Measurements from ENCODE around the gene KIF23. TPM values are rescaled to one million over a fixed set of nuclear protein-coding genes. Genes with fewer than 3 reads are reported as not detected.

The KIF23 gene
- total RNA-seq, 1 experiment from 2014 or later, result 83.7 TPM

- H3K9ac ChIP-seq (ENCODE audit: low read length), result no peak overlapping the region
- H3K4me2 ChIP-seq (ENCODE audit: low read length), result no peak overlapping the region
- H4K20me1 ChIP-seq (ENCODE audit: insufficient read depth), result no peaks in the 10 kb centered on the region; the same call in 1 of the 2 replicates
- no peak for ATAC-seq
- CTCF ChIA-PET, result interaction anchor here (1.0 kb wide), 1 partner anchor 107 kb away, joined by 3 read pairs; no protein-coding TSS in a partner anchor
- H3K9me2 ChIP-seq (ENCODE audit: insufficient read depth), result no peaks in the 10 kb centered on the region
- H3K27ac ChIP-seq (ENCODE audit: low read depth, low read length), result no peak overlapping the region
- no peaks in the 10 kb centered on the region for H3K27me3 ChIP-seq (ENCODE audit: insufficient read depth, low read length)
- DNase-seq (ENCODE audit: low read depth, low spot score), result no peak
- no peak for TF ChIP-seq JUND (IDR thresholded peaks at IDR 0.05)
- POLR2A ChIA-PET, result no interaction called here
- no TSS peak for BruUV-seq (replicated peaks)
- RAD21 ChIA-PET (ENCODE audit: low non-redundant PET in 1 of 2, low total read pairs in 2 of 2, uncharacterized antibody in 2 of 2, unreplicated experiment in 2 of 2), result no interaction called here
- H3K4me1 ChIP-seq (ENCODE audit: control insufficient read depth in 1 of 2, insufficient read depth in 2 of 2, low read length in 2 of 2), result peaks cover 0 to 22% of the 10 kb centered on the region in 2 experiments; a peak in 3 of 4 replicates
- H3K9me3 ChIP-seq (ENCODE audit: control insufficient read depth in 1 of 2, insufficient read depth in 1 of 2, low read depth in 1 of 2, low read length in 2 of 2), result no peaks in the 10 kb centered on the region
- H3K79me2 ChIP-seq (ENCODE audit: insufficient read depth, low read length), result peaks cover 87% of the 10 kb centered on the region
- H2AFZ ChIP-seq (ENCODE audit: low read depth, low read length, poor library complexity, severe bottlenecking), result no peak overlapping the region
- peaks cover 36 to 50% of the 10 kb centered on the region in 2 experiments for H3K36me3 ChIP-seq (ENCODE audit: control insufficient read depth in 1 of 2, insufficient read depth in 2 of 2, low read length in 2 of 2)
- no peak overlapping the region for H3K4me3 ChIP-seq (replicated peaks in 1 of 2; ENCODE audit: low read depth in 1 of 2, low read length in 2 of 2)
- intact Hi-C loops (cut with micrococcal nuclease), result no loop called here
Measured at GRCh38 chr15:69417581-69417980, 3.4 kb downstream of the KIF23 start.

DNA sequence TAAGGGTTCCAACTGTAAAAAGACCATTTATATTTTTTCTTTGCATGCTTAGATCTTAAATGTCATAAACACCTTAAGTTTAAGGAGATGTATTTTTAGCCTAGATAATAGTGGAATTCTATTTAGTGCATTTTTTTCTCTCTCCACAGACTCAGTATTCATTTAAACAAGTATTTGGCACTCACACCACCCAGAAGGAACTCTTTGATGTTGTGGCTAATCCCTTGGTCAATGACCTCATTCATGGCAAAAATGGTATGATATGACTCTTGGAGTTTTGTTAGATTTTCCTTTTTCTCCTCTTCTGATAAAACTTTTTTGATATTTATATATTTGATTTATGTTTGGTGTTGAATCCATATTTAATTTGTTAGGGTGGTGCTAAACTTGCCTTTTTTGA, 7.3 kb downstream of the KIF23 start:
- BruUV-seq (replicated peaks), result no TSS peak
- DNase-seq (ENCODE audit: low read depth, low spot score) (no peak), ATAC-seq (no peak)
- Histone ChIP-seq H3K9me3 (ENCODE audit: control insufficient read depth in 1 of 2, insufficient read depth in 1 of 2, low read depth in 1 of 2, low read length in 2 of 2) (no peaks in the 10 kb centered on the region), H4K20me1 (ENCODE audit: insufficient read depth) (no peaks in the 10 kb centered on the region; the same call in 1 of the 2 replicates), H3K4me2 (ENCODE audit: low read length) (no peak overlapping the region), H3K27ac (ENCODE audit: low read depth, low read length) (no peak overlapping the region), H3K4me3 (replicated peaks in 1 of 2; ENCODE audit: low read depth in 1 of 2, low read length in 2 of 2) (no peak overlapping the region), H3K36me3 (ENCODE audit: control insufficient read depth in 1 of 2, insufficient read depth in 2 of 2, low read length in 2 of 2) (peaks cover 67 to 86% of the 10 kb centered on the region in 2 experiments), H3K27me3 (ENCODE audit: insufficient read depth, low read length) (no peaks in the 10 kb centered on the region), H3K4me1 (ENCODE audit: control insufficient read depth in 1 of 2, insufficient read depth in 2 of 2, low read length in 2 of 2) (no peaks in the 10 kb centered on the region), H3K79me2 (ENCODE audit: insufficient read depth, low read length) (peaks cover 94% of the 10 kb centered on the region), H2AFZ (ENCODE audit: low read depth, low read length, poor library complexity, severe bottlenecking) (no peak overlapping the region), H3K9me2 (ENCODE audit: insufficient read depth) (no peaks in the 10 kb centered on the region), H3K9ac (ENCODE audit: low read length) (no peak overlapping the region)
- ChIA-PET POLR2A (no interaction called here), RAD21 (ENCODE audit: low non-redundant PET in 1 of 2, low total read pairs in 2 of 2, uncharacterized antibody in 2 of 2, unreplicated experiment in 2 of 2) (no interaction called here), CTCF (no interaction called here)
- intact Hi-C loops (cut with micrococcal nuclease), result no loop called here
- TF ChIP-seq ELF1 (IDR thresholded peaks at IDR 0.05; ENCODE audit: borderline replicate concordance, low read depth), result no peak
- TF ChIP-seq ATF3 (IDR thresholded peaks at IDR 0.05), result no peak
- no peak for TF ChIP-seq EZH2 (IDR thresholded peaks at IDR 0.05)
- no peak for TF ChIP-seq POLR2A (IDR thresholded peaks at IDR 0.05; ENCODE audit: borderline replicate concordance, extremely low read depth, insufficient read depth, insufficient read length)
- no peak for TF ChIP-seq RAD21 (IDR thresholded peaks at IDR 0.05; ENCODE audit: low read depth)
- no peak for TF ChIP-seq SP1 (IDR thresholded peaks at IDR 0.05; ENCODE audit: low read depth)
- TF ChIP-seq, protein P1, sequence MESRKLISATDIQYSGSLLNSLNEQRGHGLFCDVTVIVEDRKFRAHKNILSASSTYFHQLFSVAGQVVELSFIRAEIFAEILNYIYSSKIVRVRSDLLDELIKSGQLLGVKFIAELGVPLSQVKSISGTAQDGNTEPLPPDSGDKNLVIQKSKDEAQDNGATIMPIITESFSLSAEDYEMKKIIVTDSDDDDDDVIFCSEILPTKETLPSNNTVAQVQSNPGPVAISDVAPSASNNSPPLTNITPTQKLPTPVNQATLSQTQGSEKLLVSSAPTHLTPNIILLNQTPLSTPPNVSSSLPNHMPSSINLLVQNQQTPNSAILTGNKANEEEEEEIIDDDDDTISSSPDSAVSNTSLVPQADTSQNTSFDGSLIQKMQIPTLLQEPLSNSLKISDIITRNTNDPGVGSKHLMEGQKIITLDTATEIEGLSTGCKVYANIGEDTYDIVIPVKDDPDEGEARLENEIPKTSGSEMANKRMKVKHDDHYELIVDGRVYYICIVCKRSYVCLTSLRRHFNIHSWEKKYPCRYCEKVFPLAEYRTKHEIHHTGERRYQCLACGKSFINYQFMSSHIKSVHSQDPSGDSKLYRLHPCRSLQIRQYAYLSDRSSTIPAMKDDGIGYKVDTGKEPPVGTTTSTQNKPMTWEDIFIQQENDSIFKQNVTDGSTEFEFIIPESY (IDR thresholded peaks at IDR 0.05; ENCODE audit: extremely low read depth, insufficient replicate concordance, low read length), result no peak
- no peak for TF ChIP-seq POLR2AphosphoS5 (IDR thresholded peaks at IDR 0.05; ENCODE audit: low read depth, low read length)
- TF ChIP-seq YY1 (IDR thresholded peaks at IDR 0.05; ENCODE audit: extremely low read depth, insufficient replicate concordance, low read depth, low read length), result no peak
- TF ChIP-seq REST (IDR thresholded peaks at IDR 0.05; ENCODE audit: low read depth), result no peak
- TF ChIP-seq CBX3 (IDR thresholded peaks at IDR 0.05; ENCODE audit: low read depth), result no peak
- TF ChIP-seq CEBPB (IDR thresholded peaks at IDR 0.05; ENCODE audit: low read depth), result no peak

Data from HCT116 (cell line).